Subcutaneous adipose tissue (tissue), 4 donors: ENCODE data around the gene SPDYE18. TPM values are rescaled to one million over a fixed set of nuclear protein-coding genes. Genes with fewer than 3 reads are reported as not detected.
"Not testable (repeated sequence)": the region's sequence is repeated elsewhere in the genome, so short reads cannot be mapped to it uniquely, and the experiment has no call there.

Experiments used
- CTCF ChIP-seq: fragments of 450-650 bp; IDR thresholded peaks from one replicate; pipeline ENCODE4 v1.5.1; 2016; ENCODE audit warnings: low read depth, mild to moderate bottlenecking, control low read depth, antibody characterized with exemption, moderate library complexity
- small RNA-seq: library from RNA; depleted of rRNA; stranded (forward); fragments of <200 nt; gene quantifications from one replicate; pipeline ENCODE3, GENCODE V24; 2016
- total RNA-seq, 4 donors: library from RNA; depleted of rRNA; stranded (reverse); fragments of >200 nt; gene quantifications; one replicate each; pipeline ENCODE4 v1.1.0, GENCODE V29; 2016

SPDYE18 gene
- total RNA-seq, result under 1 TPM in 3 of 4 donors, not detected in 1; 0.44 to 0.94 (median 0.65) TPM

GRCh38 chr7:77062557-77062956 lies at the start of gene SPDYE18:
Gene SPDYE18, minus strand, starts transcription at chr7:77062558. Its CDS starts 2,046 bp downstream, at chr7:77060512.
- not testable (repeated sequence) for TF ChIP-seq CTCF

- TF ChIP-seq CTCF, result not testable (repeated sequence)
Observed at GRCh38 chr7:77032261-77032660, 30.1 kb downstream of the SPDYE18 start, which contains the start of gene SPDYE17. Gene SPDYE17, minus strand, starts transcription at chr7:77032361. Its CDS starts 1,791 bp downstream, at chr7:77030570.

Small RNAs within 50 kb of the gene (small RNA-seq; reads per million reads assigned to genes)
- 0.49 reads per million for gene RF00019

Other genes starting within 250 kb of the SPDYE18 start
- gene SPDYE17, start 30.2 kb downstream of the SPDYE18 start, total RNA-seq, result not detected
- 10 to 100 TPM; 11.9 to 16.1 (median 15.5) TPM for gene CCDC146, start 60.1 kb upstream of the SPDYE18 start, total RNA-seq
- gene FGL2, start 137.3 kb upstream of the SPDYE18 start, total RNA-seq, result 10 to 100 TPM; 38.1 to 62.6 (median 51.3) TPM